ENCODE measurements around the gene PROSER3. TPM values are rescaled to one million over a fixed set of nuclear protein-coding genes. Genes with fewer than 3 reads are reported as not detected.
"Not testable (repeated sequence)": the region's sequence is repeated elsewhere in the genome, so short reads cannot be mapped to it uniquely, and the experiment has no call there.

PROSER3 gene
- total RNA-seq, 1 donor from 2014 or later, result 11.7 TPM

DNA sequence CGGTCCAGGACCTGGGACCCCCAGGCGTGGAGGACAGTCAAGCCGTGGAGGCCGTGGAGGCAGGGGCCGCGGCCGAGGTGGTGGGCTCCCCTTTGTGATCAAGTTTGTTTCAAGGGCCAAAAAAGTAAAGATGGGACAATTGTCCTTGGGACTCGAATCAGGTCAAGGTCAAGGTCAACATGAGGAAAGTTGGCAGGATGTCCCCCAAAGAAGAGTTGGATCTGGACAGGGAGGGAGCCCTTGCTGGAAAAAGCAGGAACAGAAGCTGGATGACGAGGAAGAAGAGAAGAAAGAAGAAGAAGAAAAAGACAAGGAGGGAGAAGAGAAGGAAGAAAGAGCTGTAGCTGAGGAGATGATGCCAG is 37.8 kb upstream of the PROSER3 start:
- no peak for DNase-seq (ENCODE audit: low spot score)
- intact Hi-C loops (cut with DNase I), result no loop called here

DNA sequence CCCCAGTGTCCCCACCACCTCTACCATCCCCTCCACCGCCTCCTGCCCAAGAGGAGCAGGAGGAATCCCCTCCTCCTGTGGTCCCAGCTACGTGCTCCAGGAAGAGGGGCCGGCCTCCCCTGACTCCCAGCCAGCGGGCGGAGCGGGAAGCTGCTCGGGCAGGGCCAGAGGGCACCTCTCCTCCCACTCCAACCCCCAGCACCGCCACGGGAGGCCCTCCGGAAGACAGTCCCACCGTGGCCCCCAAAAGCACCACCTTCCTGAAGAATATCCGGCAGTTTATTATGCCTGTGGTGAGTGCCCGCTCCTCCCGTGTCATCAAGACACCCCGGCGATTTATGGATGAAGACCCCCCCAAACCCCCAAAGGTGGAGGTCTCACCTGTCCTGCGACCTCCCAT is 37.3 kb upstream of the PROSER3 start:
- no peak for DNase-seq (ENCODE audit: low spot score)
- intact Hi-C loops (cut with DNase I), result no loop called here

DNA sequence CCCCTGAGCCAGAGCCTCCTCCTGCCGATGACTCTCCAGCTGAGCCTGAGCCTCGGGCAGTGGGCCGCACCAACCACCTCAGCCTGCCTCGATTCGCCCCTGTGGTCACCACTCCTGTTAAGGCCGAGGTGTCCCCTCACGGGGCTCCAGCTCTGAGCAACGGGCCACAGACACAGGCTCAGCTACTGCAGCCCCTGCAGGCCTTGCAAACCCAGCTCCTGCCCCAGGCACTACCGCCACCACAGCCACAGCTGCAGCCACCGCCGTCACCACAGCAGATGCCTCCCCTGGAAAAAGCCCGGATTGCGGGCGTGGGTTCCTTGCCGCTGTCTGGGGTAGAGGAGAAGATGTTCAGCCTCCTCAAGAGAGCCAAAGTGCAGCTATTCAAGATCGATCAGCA is 36.6 kb upstream of the PROSER3 start:
- intact Hi-C loops (cut with DNase I), result no loop called here
- no peak for DNase-seq (ENCODE audit: low spot score)

DNA sequence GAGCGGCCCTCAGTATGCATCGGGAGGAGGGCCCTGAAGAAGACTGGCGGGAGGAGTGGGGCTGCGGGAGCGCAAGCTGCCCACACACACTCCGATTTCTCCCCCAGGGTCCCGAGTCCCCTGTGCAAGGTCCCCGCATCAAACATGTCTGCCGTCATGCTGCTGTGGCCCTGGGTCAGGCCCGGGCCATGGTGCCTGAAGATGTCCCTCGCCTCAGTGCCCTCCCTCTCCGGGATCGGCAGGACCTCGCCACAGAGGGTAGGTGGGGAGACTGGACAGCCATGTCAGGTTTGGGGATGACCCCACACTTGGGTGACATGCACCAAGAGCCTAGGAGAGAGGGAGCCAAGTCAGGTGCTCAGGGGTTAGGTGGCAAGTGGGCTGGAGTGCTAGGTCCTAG is 35.5 kb upstream of the PROSER3 start:
- intact Hi-C loops (cut with DNase I), result no loop called here
- DNase-seq (ENCODE audit: low spot score), result no peak

DNA sequence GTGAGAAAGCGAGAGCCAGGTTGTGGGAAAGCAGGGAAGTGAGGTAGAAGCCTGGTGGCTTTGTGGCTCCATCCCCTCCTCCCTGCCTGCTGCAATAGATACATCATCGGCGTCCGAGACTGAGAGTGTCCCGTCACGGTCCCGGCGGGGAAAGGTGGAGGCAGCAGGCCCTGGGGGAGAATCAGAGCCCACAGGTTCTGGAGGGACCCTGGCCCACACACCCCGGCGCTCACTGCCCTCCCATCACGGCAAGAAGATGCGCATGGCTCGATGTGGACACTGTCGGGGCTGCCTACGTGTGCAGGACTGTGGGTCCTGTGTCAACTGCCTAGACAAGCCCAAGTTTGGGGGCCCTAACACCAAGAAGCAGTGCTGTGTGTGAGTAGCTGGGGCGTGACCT is 35.1 kb upstream of the PROSER3 start:
- DNase-seq (ENCODE audit: low spot score), result no peak
- intact Hi-C loops (cut with DNase I), result no loop called here

DNA sequence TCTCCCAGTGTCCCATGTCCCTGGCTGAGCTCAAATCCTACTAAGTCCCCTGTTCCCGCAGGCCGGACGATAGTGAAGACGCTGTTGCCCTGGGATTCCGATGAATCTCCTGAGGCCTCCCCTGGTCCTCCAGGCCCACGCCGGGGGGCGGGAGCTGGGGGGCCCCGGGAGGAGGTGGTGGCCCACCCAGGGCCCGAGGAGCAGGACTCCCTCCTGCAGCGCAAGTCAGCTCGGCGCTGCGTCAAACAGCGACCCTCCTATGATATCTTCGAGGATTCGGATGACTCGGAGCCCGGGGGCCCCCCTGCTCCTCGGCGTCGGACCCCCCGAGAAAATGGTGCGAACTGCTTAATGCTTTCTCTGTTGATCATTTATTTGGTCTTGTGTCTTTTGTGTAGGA is 34.3 kb upstream of the PROSER3 start:
- intact Hi-C loops (cut with DNase I), result no loop called here
- no peak for DNase-seq (ENCODE audit: low spot score)

DNA sequence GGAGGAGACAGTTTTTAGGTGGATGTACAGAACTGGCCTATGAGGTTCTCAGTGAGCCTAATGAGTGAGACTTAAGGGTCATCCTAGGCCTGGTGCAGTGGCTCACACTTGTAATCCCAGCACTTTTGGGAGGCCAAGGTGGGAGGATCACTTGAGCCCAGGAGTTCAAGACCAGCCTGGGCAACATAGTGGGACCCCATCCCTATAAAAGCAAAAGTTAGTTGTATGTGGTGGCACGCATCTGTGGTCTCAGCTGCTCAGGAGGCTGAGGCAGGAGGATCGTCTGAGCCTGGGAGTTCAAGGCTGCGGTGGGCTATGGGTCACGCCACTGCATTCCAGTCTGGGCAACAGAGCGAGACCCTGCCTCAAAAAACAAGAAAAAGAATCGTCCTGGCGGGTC is 33.8 kb upstream of the PROSER3 start:
- intact Hi-C loops (cut with DNase I); DNase-seq (ENCODE audit: low spot score): not testable (repeated sequence)

DNA sequence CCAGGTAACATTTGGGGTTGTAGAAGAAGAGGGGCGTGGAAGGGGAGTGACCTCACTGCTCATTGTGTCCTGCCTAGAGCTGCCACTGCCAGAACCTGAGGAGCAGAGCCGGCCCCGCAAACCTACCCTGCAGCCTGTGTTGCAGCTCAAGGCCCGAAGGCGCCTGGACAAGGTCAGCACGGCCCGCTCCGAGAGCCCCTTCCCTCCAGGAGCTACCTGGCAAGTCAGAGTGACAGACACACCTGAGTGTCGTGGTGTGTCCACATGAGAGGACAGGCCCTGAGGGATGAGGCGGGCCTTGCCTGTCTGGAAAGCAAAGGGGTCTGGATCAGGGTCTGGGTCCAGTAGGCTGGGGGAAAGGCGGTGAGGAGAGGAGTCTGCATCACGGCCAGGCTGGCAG is 33.4 kb upstream of the PROSER3 start:
- intact Hi-C loops (cut with DNase I), result no loop called here
- DNase-seq (ENCODE audit: low spot score), result no peak

DNA sequence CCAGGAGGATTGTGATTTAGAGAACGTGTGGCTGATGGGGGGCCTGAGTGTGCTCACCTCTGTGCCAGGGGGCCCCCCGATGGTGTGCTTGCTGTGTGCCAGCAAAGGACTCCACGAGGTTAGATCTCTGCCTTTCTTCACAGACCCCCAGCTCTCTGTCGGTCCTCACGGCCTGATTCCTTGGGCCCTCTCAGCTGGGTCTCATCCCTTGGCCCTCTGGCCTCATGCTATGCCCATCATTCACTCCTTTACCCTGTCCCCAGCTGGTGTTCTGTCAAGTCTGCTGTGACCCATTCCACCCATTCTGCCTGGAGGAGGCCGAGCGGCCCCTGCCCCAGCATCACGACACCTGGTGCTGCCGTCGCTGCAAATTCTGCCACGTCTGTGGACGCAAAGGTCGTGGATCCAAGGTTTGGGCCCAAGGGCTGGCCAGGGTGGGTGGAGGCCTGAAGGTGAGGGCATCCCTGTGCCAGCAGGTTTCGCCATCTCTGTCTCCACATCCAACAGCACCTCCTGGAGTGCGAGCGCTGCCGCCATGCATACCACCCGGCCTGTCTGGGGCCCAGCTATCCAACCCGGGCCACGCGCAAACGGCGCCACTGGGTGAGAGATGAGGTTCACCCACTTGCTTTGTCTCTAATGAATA is 32.6 kb upstream of the PROSER3 start:
- DNase-seq (ENCODE audit: low spot score), result no peak
- intact Hi-C loops (cut with DNase I), result no loop called here

DNA sequence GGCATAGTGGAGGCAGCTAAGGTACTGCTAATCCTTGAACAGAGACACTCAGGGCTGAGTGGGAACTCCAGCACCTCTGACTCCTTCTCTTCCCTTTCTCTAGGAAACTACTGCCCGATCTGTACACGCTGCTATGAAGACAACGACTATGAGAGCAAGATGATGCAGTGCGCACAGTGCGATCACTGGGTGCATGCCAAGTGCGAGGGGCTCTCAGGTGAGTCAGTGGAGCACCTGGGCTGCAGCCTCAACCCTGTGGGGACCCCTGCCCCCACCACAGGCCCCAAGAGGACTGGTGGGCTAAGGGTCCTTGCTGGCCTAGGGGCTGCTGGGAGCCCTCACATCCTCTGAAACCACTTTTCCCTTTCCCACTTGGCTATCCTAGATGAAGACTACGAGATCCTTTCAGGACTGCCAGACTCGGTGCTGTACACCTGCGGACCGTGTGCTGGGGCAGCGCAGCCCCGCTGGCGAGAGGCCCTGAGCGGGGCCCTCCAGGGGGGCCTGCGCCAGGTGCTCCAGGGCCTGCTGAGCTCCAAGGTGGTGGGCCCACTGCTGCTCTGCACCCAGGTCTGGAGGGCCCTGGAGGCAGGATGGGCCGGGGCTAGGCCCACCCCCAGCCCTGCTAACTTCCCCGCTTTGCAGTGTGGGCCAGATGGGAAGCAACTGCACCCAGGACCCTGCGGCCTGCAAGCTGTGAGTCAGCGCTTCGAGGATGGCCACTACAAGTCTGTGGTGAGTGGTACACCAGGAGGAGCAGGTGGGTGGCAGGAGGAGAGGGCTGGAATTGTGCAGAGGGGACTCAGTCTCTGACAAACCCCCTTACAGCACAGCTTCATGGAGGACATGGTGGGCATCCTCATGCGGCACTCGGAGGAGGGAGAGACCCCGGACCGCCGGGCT is 30.7 kb upstream of the PROSER3 start:
- intact Hi-C loops (cut with DNase I), result no loop called here
- DNase-seq (ENCODE audit: low spot score), result no peak

DNA sequence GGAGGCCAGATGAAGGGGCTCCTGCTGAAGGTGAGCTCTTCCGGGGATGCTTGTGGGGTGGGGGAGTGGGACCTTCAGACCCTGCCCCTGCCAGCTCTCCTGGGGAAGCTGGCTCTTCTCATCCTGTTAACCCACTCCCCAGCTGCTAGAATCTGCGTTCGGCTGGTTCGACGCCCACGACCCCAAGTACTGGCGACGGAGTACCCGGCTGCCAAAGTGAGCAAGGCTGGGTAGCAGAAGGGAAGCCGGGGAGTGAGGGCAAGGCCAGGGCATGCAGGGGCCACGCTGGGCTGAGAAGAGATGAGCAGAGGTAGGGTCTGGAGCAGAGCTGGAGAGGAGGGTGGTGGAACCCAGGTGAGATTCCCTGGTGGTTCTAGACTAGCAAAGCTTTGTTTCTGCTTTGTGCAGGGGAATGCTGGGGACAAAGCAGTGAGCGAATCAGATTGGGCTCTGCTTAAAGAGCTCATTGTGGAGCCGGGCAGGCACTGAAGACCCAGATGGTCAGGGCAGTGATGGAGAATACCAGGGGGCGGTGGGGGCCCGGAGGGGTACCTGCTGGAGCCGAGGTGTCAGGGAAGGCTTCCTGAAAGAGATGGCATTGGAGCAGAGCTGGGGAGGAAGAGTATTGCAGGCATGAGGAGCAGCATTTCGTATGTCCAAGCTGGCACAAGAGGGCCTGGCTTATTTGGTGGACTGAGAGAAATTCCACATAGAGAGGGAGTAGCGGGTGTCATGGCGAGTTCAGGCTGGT is 29.8 kb upstream of the PROSER3 start:
- intact Hi-C loops (cut with DNase I), result no loop called here
- no peak for DNase-seq (ENCODE audit: low spot score)

DNA sequence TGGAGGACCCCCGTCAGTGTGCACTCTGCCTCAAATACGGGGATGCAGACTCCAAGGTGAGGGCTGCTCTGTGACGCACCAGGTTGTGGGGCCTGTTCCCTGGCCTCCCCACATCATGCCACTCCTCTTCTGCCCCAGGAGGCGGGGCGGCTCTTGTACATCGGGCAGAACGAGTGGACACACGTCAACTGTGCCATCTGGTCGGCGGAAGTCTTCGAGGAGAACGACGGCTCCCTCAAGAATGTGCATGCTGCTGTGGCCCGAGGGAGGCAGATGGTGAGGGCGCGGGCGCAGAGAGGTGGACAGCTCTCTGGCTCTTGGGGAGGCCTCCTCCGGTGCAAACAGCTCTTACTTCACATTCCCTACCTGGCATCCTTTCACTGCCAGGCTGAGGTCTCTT is 29.0 kb upstream of the PROSER3 start:
- intact Hi-C loops (cut with DNase I), result no loop called here
- no peak for DNase-seq (ENCODE audit: low spot score)

DNA sequence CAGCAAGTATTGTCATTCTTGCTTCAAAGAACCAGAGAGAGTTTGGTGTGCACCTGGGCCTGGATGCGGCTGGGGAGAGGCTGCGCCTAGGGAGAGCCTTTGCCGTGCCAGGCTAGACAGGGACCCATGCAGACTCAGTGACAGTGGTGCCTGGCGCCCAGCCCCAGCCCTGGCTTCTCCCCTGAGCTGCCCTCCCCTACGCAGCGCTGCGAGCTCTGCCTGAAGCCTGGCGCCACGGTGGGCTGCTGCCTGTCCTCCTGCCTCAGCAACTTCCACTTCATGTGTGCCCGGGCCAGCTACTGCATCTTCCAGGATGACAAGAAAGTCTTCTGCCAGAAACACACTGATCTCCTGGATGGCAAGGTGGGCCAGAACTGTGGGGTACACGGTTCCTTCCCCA is 28.2 kb upstream of the PROSER3 start:
- intact Hi-C loops (cut with DNase I), result no loop called here
- no peak for DNase-seq (ENCODE audit: low spot score)

DNA sequence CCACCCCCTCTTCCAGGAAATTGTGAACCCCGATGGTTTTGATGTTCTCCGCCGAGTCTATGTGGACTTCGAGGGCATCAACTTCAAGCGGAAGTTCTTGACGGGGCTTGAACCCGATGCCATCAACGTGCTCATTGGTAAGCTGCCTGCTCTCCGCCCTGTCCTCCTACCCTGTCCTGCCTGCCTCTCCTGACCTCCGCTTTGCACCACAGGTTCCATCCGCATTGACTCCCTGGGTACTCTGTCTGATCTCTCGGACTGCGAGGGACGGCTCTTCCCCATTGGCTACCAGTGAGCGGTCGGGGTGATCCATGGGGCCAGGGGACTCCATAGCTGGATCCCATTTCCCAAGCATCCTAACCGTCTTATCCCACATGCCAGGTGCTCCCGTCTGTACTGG is 27.6 kb upstream of the PROSER3 start:
- intact Hi-C loops (cut with DNase I), result no loop called here
- DNase-seq (ENCODE audit: low spot score), result no peak

DNA sequence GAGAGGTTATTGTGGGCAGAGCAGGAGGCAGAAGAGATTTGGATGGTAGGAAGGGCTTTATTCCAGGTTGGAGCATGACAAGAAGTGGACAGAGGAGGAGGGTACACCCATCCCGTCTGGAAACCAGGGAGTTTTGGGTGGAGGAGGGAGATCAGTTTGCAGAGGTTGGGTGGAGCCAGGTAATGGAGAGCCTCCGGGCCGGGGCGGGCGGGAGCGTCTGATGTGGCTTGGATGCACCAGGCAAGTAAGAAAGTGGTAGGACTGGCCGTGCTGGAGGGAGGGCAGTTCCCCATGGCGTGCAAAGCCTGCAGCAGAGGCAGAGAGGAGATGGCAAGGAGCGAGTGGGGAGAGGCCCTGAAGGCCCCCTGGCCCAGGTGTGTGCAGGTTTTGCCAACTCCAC is 26.6 kb upstream of the PROSER3 start:
- intact Hi-C loops (cut with DNase I), result no loop called here
- DNase-seq (ENCODE audit: low spot score), result no peak

DNA sequence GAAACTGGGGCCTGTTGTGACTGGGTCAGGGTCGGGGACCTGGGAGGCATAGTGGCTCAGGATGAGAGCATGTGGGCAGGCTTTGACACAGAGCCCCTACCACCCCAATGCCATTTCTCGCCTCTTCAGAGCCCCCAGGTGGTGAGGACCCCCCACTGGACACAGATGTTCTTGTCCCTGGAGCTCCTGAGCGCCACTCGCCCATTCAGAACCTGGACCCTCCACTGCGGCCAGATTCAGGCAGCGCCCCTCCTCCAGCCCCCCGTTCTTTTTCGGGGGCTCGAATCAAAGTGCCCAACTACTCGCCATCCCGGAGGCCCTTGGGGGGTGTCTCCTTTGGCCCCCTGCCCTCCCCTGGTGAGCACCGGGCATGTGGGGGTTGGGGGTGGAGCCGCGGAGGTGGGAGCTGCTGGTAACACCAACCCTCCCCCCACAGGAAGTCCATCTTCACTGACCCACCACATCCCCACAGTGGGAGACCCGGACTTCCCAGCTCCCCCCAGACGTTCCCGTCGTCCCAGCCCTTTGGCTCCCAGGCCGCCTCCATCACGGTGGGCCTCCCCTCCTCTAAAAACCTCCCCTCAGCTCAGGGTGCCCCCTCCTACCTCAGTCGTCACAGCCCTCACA is 26.1 kb upstream of the PROSER3 start:
- no peak for DNase-seq (ENCODE audit: low spot score)
- intact Hi-C loops (cut with DNase I), result no loop called here

DNA sequence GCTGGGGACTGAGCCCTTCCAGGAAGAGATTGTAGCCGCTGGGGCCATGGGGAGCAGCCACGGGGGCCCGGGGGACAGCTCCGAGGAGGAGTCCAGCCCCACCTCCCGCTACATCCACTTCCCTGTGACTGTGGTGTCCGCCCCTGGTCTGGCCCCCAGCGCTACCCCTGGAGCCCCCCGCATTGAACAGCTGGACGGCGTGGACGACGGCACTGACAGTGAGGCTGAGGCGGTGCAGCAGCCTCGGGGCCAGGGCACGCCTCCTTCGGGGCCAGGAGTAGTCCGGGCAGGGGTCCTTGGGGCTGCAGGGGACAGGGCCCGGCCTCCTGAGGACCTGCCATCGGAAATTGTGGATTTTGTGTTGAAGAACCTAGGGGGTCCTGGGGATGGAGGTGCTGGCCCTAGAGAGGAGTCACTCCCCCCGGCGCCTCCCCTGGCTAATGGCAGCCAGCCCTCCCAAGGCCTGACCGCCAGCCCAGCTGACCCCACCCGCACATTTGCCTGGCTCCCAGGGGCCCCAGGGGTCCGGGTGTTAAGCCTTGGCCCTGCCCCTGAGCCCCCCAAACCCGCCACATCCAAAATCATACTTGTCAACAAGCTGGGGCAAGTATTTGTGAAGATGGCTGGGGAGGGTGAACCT is 25.3 kb upstream of the PROSER3 start:
- intact Hi-C loops (cut with DNase I), result no loop called here
- no peak for DNase-seq (ENCODE audit: low spot score)

DNA sequence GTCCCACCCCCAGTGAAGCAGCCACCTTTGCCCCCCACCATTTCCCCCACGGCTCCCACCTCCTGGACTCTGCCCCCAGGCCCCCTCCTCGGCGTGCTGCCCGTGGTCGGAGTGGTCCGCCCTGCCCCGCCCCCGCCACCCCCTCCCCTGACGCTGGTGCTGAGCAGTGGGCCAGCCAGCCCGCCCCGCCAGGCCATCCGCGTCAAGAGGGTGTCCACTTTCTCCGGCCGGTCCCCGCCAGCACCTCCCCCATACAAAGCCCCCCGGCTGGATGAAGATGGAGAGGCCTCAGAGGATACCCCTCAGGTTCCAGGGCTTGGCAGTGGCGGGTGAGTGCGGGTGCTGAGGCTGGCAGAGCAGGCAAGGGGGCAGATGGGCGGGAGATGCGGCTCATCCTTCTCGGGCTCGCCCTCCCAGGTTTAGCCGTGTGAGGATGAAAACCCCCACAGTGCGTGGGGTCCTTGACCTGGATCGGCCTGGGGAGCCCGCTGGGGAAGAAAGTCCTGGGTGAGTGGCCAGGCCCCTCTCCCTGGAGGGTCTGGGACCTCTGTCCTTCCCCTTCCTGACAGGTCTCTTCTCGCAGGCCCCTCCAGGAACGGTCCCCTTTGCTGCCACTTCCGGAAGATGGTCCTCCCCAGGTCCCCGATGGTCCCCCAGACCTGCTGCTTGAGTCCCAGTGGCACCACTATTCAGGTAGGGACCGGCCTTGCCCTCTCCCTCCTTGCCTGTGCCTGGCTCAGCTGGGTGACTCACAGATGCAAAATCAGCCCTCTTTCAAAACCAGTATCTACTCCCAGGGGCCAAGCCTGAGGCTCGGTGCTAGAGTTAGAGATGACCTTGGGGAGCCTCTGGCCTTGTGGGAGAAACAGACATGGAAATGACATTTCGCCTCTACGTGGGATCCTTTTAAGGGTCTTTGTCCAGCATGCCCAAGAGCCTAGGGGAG is 24.5 kb upstream of the PROSER3 start:
- intact Hi-C loops (cut with DNase I), result no loop called here
- DNase-seq (ENCODE audit: low spot score), result no peak

DNA sequence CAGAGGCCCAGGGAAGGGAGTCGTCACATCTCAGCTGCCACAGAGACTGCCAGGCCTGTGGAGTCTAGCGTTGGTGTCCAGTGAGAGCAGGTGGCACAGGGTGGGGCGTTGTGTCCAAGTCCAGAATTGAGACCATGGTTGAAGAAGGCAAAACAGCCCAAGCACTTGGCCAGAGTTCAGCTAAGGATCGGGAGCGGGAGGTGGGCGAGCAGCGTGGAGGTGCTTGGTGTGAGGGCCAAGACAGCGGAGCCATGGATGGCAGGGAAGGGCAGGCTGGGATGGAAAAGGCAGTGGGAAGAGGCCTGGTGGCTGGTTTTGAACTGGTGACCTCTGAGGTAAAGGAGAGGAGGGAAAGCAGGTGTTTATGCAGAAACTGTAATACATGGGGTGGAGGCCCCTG is 23.7 kb upstream of the PROSER3 start:
- intact Hi-C loops (cut with DNase I), result no loop called here
- no peak for DNase-seq (ENCODE audit: low spot score)

Measured in cardiac septum (tissue), 1 donor.